BJ (cell line): ENCODE data around the gene CLEC18A. TPM values are rescaled to one million over a fixed set of nuclear protein-coding genes. Genes with fewer than 3 reads are reported as not detected.
"Not testable (repeated sequence)": the region's sequence is repeated elsewhere in the genome, so short reads cannot be mapped to it uniquely, and the experiment has no call there.

Experiments
- CTCF ChIA-PET: fragments of 350-600 bp; formaldehyde crosslinking; extraction: SDS; loops from one replicate; lab custom pipeline; 2021; ENCODE audit warnings: antibody characterized with exemption, inconsistent platforms; lab: Yijun Ruan, JAX
- POLR2A ChIA-PET: fragments of 300-600 bp; sonication (Branson Sonifier 250); formaldehyde crosslinking; extraction: SDS; loops from one replicate; lab custom pipeline; 2021; ENCODE audit warnings: antibody characterized with exemption; lab: Charles Lee
- DNase-seq: peaks from one replicate; pipeline ENCODE4 v3.0.0-alpha.2; 2011; ENCODE audit warnings: low read depth
- H3K27me3 ChIP-seq: 2 replicates; pipeline ENCODE4 v1.6.0; 2011; ENCODE audit warnings: low read length; ENCODE audit not compliant: control insufficient read depth, insufficient read depth
- H3K36me3 ChIP-seq: 2 replicates; pipeline ENCODE4 v1.5.1; 2011; ENCODE audit warnings: low read length; ENCODE audit not compliant: control insufficient read depth, insufficient read depth
- H3K4me3 ChIP-seq: 2 replicates; pipeline ENCODE4 v1.5.1; 2011; ENCODE audit warnings: low read depth, mild to moderate bottlenecking, control low read depth, low read length
- polyA plus RNA-seq: library from polyadenylated mRNA; depleted of rRNA; stranded (reverse); fragments of >200 nt; gene quantifications from 2 replicates; pipeline ENCODE4 v1.2.3, GENCODE V29; 2011

CLEC18A gene
- polyA plus RNA-seq, 1 experiment = 0.04 TPM

GRCh38 chr16:69952572-69953355 is 1.6 kb downstream of the CLEC18A start:
- DNase-seq, H3K4me3 ChIP-seq, H3K36me3 ChIP-seq, POLR2A ChIA-PET, H3K27me3 ChIP-seq, CTCF ChIA-PET: not testable (repeated sequence)

- POLR2A ChIA-PET, CTCF ChIA-PET, DNase-seq, H3K27me3 ChIP-seq, H3K4me3 ChIP-seq, H3K36me3 ChIP-seq: not testable (repeated sequence)
These were observed 3.1 kb downstream of the CLEC18A start for GRCh38 chr16:69954241-69954640.

- CTCF ChIA-PET, POLR2A ChIA-PET, DNase-seq: not testable (repeated sequence)
These were observed 12.2 kb downstream of the CLEC18A start for GRCh38 chr16:69963312-69963711.

GRCh38 chr16:69964960-69965660 is 14.0 kb downstream of the CLEC18A start:
- CTCF ChIA-PET = not testable (repeated sequence)

More at GRCh38 chr16:69963312-69963711, 12.2 kb downstream of the CLEC18A start:
- H3K4me3 ChIP-seq, H3K36me3 ChIP-seq, H3K27me3 ChIP-seq: not testable (repeated sequence)

GRCh38 chr16:69965661-69966054 is 14.5 kb downstream of the CLEC18A start:
- H3K36me3 ChIP-seq, POLR2A ChIA-PET, DNase-seq, H3K4me3 ChIP-seq, CTCF ChIA-PET, H3K27me3 ChIP-seq: not testable (repeated sequence)

More at GRCh38 chr16:69964960-69965660, 14.0 kb downstream of the CLEC18A start:
- H3K36me3 ChIP-seq, H3K4me3 ChIP-seq, H3K27me3 ChIP-seq, DNase-seq, POLR2A ChIA-PET: not testable (repeated sequence)

- H3K4me3 ChIP-seq, POLR2A ChIA-PET, DNase-seq, H3K36me3 ChIP-seq, CTCF ChIA-PET, H3K27me3 ChIP-seq: not testable (repeated sequence)
These were observed 16.6 kb downstream of the CLEC18A start for GRCh38 chr16:69967688-69968087.

GRCh38 chr16:69968125-69968524 is 17.0 kb downstream of the CLEC18A start:
- CTCF ChIA-PET, POLR2A ChIA-PET: not testable (repeated sequence)

GRCh38 chr16:69969657-69970056 is 18.5 kb downstream of the CLEC18A start:
- DNase-seq, H3K4me3 ChIP-seq, H3K36me3 ChIP-seq, H3K27me3 ChIP-seq, CTCF ChIA-PET, POLR2A ChIA-PET: not testable (repeated sequence)

More at GRCh38 chr16:69968125-69968524, 17.0 kb downstream of the CLEC18A start:
- H3K36me3 ChIP-seq, DNase-seq, H3K27me3 ChIP-seq, H3K4me3 ChIP-seq: not testable (repeated sequence)

- DNase-seq, H3K27me3 ChIP-seq, CTCF ChIA-PET, H3K4me3 ChIP-seq, H3K36me3 ChIP-seq, POLR2A ChIA-PET: not testable (repeated sequence)
These were observed 21.0 kb downstream of the CLEC18A start for GRCh38 chr16:69972120-69972519.

- POLR2A ChIA-PET = not testable (repeated sequence)
These were observed 21.8 kb downstream of the CLEC18A start for GRCh38 chr16:69972935-69973334.

GRCh38 chr16:69985196-69985595 is 34.1 kb downstream of the CLEC18A start:
- H3K27me3 ChIP-seq, CTCF ChIA-PET, H3K36me3 ChIP-seq, DNase-seq, H3K4me3 ChIP-seq, POLR2A ChIA-PET: not testable (repeated sequence)

More at GRCh38 chr16:69972935-69973334, 21.8 kb downstream of the CLEC18A start:
- H3K27me3 ChIP-seq, H3K36me3 ChIP-seq, CTCF ChIA-PET, H3K4me3 ChIP-seq, DNase-seq: not testable (repeated sequence)

- H3K36me3 ChIP-seq, H3K4me3 ChIP-seq, POLR2A ChIA-PET, CTCF ChIA-PET, DNase-seq, H3K27me3 ChIP-seq: not testable (repeated sequence)
These were observed 46.8 kb downstream of the CLEC18A start for GRCh38 chr16:69997956-69998355.

- H3K27me3 ChIP-seq, DNase-seq, H3K36me3 ChIP-seq, POLR2A ChIA-PET, CTCF ChIA-PET, H3K4me3 ChIP-seq: not testable (repeated sequence)
These were observed 48.7 kb downstream of the CLEC18A start for GRCh38 chr16:69999801-70000200.
